Germinal center (tissue), 1 donor: ENCODE measurements around the gene PCED1B.
A peak's percentile ranks its signal among the peaks of the same experiment; 100 is the strongest.
"Not testable (repeated sequence)": the region's sequence is repeated elsewhere in the genome, so short reads cannot be mapped to it uniquely, and the experiment has no call there.

Experiments
- DNase-seq: peaks from one replicate; pipeline ENCODE4 v3.0.0; 2012; ENCODE audit warnings: mixed read lengths, low spot score

Gene PCED1B, protein sequence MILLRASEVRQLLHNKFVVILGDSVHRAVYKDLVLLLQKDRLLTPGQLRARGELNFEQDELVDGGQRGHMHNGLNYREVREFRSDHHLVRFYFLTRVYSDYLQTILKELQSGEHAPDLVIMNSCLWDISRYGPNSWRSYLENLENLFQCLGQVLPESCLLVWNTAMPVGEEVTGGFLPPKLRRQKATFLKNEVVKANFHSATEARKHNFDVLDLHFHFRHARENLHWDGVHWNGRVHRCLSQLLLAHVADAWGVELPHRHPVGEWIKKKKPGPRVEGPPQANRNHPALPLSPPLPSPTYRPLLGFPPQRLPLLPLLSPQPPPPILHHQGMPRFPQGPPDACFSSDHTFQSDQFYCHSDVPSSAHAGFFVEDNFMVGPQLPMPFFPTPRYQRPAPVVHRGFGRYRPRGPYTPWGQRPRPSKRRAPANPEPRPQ

DNA sequence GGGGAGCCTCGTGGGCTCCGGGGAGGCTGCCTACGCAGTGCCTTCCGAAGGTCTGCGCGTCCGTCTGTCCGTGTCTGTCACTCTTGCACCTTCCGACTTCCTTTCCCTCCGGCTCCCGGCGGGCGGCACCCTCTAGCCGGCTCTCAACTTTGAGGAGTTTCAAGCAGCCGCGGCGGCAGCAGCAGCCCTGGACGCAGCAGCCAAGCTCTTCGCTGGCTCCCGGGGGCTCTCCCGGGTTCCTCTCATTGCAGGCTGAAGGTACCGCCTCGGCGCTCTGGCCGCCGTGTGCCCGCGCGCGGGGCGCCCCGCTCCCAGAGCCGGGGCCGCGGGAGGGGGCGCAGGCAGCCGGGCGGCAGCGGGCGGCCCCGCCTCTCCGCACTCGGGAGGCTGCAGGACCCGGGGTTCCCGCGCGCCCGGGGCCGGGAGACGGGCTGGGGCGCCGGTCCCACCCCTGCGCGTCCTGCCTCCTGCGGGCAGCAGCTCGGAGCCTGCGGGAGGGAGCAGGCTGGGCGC, at the start of gene PCED1B, which contains the start of gene AMIGO2:
TSS of gene PCED1B (plus strand) at position 154 of the 513 bp plus-strand sequence. CDS start 155,443 bp downstream, outside the sequence.
TSS of gene AMIGO2 (minus strand) at position 492 of the 513 bp plus-strand sequence. CDS start 957 bp downstream, outside the sequence.
- peak; percentile 68 for DNase-seq

DNA sequence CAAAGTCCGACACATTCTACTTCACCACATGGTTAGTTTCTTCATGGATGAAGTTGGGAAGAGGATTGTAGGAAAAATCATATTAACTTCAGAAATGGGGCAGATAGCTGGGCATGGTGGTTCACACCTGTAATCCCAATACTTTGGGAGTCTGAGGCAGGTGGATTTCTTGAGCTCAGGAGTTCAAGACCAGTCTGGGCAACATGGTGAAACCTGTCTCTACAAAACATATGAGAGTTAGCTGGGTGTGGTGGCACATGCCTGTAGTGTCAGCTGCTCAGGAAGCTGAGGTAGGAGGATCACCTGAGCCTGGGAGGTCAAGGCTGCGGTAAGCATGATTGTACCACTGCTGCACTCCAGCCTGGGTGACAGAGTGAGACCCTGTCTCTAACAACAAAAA, 49.5 kb upstream of the PCED1B start:
- no peak for DNase-seq

DNA sequence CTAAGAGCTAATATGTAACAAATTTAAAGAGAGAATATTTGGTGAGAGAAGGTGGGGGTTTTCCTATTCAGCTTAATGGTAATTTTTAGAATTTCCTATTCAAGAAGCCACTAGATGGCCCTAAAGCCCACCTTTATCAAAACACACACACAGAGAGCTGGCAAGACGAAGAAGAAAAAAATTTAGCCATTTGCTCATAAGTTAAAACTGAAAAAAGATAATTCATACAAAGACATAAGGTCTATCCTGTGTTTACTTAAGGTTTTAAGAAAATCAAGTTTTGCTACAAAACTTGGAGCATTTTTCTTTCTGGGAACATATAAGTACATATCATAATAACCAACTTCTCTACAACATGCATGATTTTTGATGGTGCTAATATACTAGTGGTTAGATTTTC, 46.8 kb upstream of the PCED1B start:
- DNase-seq, result no peak

DNA sequence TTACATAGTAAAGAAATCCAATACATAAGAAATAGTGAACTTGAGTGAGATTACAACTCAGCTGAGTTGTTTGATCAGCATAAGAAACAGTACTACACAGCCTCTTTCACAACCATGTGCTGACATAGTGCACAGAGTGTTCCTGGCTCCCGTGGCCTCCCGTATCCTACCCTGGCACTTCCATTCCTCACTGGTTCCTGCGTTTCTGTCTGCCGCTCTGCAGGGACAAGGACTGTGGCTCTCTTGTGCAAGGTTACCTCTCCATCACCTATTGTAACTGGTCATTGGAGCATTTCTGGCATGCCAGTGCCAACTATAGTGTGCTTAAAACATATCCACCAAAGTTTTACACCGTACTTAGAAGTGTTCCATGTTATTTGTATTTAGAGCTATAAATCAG, 46.3 kb upstream of the PCED1B start:
- no peak for DNase-seq

DNA sequence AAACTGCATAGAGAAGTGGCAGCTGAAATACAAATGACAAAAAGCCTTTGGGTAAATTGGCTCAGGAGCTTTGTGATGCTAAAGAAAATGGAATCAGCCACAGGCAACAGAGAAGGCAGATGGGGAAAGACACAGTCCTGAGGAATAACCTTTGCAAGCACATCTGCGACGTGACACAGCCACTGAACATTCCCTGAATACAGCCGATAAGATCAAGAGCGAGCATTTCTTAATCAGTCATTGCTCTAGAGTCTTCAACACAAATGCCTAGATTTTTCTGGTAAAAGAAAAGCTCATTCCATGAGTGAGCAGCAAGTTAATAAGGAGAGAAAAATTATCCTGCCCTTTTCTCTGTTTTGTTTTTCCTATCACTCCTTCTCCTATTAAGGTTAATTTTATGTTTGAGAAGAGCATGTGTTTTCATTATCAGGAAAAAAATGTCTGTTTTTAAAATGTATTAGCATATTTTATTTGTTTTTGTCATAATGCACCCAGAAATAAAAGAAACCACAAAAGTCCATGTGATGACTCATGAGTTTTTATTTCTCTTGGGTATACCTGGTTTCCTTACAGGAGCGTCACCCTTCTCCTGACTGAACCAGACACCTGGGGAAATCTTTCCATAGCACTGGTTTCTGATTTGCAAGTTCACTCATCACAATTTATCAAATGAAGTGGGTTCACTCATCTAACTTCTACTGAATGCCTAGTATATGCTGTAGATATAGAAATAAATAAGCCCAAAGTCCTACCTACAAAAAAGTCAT, 45.4 kb upstream of the PCED1B start:
- no peak for DNase-seq

DNA sequence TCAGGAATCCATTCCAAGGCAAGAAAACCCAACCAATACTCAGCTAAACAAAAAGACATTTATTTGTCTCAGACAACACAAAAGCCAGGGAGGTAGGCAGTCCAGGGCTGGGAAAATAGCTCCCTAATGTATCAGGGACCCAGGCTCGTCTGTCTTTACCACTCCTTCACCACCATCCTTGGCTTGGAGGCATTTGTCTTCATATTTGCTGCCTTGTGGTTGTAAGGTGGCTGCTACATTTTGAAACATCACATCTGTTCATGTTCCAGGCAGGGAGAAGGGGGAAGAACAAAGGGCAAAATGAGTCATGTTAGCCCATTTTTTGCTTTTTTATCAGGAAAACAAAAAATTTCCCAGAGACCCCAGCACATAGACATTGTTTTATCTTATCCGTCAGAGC, 44.8 kb upstream of the PCED1B start:
- no peak for DNase-seq

DNA sequence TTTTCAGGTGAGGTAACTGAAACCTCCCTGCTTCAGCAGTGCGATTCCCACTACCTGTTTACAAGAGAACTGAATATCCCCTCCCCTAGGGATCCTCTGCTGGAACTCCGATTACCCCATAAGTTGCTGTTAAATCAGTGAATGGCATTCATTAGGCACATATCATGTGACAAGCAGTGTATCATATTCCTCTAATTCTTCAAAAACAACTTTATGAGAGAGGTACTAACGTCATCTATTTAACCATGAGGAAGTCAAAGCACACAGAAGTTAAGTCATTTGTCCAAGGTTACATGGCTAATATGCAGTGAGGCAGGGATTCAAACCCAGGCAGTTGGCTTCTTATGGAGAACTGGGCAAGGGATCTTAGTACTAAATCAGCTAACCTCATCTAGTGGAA, 43.9 kb upstream of the PCED1B start:
- DNase-seq, result no peak

DNA sequence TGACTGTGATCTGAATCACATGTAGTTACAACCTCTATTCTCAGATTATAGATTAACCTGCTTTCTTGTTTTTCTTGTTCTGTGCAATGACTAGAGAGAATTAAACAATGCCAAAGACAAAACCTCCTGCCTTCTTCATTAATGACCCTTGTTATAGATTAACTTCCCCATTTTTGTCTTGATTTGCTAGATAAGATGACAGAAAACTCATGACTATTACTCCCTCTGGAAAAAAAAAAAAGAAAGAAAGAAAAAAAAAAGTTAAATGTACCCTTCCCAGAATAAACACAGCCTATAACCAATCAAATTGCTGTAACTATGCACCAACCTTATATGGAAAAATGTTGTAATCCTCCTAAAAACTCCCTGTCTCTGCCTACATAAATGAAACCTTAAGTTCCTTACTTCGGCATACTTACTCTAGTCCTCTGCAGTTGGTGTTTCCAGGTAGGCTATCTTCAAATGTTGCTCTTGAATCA, 41.1 kb upstream of the PCED1B start:
- no peak for DNase-seq

DNA sequence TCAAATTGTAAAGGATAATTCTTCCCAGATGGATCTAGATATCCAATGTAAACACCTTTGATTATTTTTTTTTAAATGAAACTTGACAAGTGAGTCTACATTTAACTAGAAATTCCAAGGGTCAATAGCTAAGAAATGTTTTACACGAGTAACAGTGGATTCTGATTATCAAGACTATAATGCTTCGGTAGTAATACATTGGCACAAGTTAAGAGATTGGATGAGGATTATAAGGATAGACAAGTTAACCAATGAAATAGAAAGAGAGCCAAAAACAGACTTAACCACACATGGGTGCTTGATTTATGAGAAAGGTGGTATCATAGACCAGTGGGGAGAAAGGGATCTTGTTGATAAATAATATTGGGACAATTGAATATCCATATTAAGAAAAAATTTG, 40.3 kb upstream of the PCED1B start:
- DNase-seq, result no peak

DNA sequence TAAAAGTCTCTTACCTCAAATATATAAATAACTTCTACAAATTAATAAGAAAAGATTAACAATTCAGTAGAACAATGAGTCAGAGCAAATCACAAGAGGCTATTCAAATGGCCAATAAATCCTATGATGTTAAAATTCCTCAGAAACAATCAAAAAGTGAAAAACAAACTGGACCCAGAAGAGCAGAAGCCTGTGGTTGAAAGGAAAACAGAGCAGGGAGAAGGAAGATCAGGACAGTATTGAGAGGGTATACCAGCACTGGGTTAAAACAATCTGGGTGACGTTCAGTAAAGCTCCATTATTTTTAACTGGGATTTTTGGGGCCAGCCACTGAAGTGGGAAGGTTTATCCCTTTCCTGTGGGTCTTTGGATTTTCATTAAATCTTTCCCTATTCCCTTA, 39.7 kb upstream of the PCED1B start:
- DNase-seq, result no peak

DNA sequence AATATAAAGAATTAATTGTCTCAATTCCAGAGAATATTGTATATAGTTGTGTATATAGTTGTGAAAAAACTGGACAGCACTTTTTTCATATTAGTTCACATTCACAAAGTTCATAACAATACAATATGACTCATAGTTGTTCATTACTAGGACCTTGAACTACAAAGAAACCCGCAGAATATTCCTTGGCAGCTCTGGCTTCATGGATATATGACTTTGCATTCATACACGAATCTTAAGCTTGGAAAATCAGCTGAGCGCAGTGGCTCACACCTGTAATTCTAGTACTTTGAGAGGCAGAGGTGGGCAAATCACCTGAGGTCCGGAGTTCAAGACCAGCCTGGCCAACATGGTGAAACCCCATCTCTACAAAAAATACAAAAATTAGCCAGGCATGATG, 38.1 kb upstream of the PCED1B start:
- DNase-seq, result no peak

DNA sequence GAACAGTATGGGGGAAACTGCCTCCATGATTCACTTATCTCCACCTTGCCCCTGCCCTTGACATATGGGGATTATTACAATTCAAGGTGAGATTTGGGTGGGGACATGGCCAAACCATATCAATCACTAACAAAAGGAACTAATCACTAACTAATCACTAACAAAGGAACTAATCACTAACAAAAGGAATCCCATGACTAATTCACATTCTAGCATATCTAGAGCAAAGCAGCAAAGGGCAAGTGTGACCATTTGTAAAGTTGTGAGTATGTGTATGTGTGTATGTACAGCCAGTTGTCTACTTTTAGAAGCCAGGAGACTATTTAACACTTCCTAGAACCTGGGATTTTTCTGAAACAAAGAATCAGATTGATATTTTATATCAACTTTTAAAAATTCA, 30.9 kb upstream of the PCED1B start:
- no peak for DNase-seq

DNA sequence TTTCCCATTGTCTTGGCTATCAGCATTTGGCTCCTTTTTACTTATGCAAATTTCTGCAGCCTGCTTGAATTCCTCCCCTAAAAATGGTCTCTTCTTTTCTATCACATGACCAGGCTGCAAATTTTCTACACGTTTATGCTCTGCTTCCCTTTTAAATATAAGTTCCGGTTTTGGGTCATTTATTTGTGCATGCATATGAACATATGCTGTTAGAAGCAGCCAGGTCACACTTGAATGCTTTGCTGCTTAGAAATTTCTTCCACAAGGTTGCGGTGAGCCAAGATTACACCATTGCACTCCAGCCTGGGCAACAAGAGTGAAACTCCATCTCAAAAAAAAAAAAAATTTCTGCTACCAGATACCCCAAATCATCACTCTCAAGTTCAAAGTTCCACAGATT, 28.1 kb upstream of the PCED1B start:
- DNase-seq, result not testable (repeated sequence)

DNA sequence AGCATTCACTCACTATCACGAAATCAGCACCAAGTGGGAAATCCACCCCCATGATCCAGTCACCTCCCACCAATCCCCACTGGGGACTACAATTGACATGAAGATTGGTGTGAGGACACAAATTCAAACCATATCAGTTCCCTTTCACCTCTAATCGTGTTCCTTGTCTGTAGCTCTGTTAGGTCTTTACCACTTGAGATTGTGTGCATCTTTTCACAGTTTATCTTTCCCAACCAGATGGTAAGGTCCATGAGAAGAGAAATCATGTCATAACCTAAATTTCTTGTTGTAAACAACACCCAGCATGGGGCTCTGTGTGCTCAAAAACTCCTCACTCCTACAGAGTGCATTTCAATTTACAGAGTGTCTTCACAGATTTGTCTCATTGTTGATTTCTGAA, 27.1 kb upstream of the PCED1B start:
- no peak for DNase-seq

DNA sequence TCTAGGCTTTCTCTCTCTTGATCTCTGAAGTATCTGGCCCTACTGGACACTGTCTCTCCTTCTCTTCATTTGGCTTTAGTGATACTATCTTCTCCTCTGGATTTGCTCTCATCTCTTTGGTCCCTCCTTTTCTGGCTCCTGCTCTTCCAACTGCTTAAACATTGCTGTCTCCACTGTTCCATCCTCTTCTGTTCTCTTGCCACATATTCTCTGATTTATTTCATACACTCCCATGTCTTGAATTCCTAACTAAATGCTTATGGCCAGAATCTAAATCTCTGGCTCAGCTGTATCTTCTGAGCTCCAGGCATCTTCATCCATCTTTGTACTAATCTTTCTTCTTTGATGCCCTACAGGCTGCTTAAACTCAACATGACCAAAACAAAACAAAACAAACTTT, 25.5 kb upstream of the PCED1B start:
- no peak for DNase-seq

DNA sequence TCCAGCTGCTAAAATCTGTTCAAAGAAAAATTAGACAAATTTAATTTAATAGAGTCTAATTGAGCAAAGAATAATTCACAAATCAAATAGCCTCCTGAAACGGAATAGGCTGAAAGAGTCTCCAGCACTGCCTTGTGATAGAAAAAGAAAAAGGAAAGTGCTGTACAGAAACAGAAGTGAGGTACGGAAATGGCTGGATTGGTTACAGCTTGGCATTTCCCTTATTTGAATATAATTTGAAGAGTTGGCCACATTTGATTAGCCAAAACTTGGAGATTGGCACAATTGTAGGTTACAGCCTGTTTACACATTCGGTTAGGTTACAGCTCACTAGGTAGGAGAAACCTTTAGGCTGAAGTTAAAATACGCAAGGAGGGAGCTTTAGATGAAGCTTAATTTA, 24.8 kb upstream of the PCED1B start:
- no peak for DNase-seq

DNA sequence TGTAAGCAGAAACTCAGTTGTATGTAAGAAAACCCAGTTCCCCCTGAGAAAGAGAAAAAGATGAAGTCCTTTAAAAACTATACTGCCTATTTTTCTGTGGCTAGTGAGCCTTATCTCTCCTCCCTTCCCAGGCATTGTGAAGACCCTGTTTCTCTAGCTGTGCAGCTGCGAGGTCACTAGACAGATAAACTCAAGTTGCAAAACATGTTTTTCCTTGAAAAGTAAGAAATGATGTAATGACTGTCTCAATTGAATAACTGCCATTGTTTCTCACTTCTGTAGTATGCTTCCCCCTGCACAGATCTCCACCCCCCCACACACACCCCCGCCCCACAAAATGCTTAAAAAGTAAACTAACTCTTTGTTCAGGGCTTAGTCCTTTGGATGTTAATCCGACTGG, 23.6 kb upstream of the PCED1B start:
- DNase-seq, result not testable (repeated sequence)

DNA sequence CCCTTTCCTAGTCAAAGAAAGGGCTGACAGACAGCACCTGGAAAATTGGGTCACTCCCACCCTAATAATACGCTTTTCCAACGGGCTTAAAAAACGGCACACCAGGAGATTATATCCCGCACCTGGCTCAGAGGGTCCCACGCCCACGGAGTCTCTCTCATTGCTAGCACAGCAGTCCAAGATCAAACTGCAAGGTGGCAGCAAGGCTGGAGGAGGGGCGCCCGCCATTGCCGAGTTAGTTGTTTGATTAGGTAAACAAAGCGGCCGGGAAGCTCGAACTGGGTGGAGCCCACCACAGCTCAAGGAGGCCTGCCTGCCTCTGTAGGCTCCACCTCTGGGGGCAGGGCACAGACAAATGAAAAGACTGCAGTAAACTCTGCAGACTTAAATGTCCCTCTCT, 22.5 kb upstream of the PCED1B start:
- not testable (repeated sequence) for DNase-seq

DNA sequence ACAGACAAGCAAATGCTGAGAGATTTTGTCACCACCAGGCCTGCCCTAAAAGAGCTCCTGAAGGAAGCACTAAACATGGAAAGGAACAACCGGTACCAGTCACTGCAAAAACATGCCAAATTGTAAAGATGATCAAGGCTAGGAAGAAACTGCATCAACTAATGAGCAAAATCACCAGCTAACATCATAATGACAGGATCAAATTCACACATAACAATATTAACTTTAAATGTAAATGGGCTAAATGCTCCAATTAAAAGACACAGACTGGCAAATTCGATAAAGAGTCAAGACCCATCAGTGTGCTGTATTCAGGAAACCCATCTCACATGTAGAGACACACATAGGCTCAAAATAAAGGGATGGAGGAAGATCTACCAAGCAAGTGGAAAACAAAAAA, 20.8 kb upstream of the PCED1B start:
- DNase-seq, result not testable (repeated sequence)

DNA sequence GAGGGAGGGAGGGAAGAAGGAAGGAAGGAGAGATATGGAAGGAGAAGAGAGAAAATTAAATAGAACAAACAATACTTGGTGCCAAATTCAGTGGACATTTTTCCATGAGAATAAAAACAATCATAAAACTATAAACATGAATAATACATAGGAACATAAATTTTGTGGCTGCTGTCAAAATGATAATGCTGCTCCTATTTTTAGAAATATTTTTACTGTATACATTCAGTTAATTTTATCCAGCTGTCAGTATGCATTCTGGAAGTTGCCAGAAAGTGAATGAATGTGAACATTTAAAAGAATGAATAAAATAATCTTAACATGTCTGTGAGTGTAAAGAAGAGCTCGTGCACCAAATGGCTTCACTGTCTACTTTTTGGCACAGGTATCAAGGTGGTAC, 13.9 kb upstream of the PCED1B start:
- no peak for DNase-seq

DNA sequence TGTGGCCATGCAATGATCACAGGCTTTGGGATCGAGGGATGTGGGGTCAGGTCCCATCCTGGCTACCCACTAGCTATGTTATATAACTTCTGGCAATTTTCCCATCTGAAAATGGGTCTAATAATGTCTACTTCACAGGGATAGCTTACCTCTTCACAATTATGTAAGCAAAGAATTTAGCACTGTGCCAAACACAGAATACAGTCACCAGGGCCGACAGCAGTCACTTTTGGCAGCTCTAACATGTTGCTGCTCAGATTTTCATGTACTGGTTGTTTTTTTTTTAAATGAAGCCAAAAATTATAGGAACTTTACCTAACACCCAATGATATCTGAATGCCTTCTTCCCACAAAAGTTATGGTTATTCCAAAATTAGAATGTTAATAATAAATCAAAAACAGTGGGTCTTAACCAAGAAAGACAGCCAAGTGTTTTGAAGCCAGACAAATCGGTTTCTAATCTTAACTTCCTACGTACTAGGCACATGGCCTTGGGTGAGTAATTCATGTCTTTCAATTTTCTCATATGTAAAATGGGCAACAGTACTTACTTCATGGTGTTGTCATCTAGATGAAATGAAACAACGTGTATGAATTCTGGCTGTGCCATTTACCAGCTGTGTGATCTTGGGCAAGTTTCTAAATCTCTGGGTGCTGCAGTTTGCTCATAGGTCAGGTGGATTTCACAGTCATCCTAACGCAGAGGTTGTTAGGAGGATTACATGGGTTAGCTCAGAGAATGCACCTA, 13.0 kb upstream of the PCED1B start:
- no peak for DNase-seq

DNA sequence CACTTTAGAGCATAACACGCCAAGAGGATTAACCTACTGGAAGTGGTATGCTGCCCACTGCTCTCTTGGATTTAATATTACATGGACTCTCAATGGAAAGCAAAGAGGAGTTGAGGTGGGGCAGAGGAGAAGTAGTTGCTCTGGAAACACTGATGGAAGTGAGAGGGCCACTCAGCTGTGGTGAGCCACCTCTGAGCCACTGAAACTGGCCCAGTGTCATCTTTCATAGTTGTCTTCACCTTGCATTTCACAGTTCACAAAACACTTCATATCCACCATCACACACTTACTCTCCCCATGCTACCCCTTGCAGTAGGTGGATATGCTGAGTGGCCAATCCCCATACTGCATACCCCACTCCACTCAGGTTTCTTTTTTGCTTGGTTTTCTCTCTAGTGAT, 12.2 kb upstream of the PCED1B start:
- no peak for DNase-seq
